ENCODE results near the gene ZNF655. TPM values are rescaled to one million over a fixed set of nuclear protein-coding genes. Genes with fewer than 3 reads are reported as not detected.

The ZNF655 gene
- total RNA-seq, 1 experiment from 2014 or later: 40.4 TPM

DNA sequence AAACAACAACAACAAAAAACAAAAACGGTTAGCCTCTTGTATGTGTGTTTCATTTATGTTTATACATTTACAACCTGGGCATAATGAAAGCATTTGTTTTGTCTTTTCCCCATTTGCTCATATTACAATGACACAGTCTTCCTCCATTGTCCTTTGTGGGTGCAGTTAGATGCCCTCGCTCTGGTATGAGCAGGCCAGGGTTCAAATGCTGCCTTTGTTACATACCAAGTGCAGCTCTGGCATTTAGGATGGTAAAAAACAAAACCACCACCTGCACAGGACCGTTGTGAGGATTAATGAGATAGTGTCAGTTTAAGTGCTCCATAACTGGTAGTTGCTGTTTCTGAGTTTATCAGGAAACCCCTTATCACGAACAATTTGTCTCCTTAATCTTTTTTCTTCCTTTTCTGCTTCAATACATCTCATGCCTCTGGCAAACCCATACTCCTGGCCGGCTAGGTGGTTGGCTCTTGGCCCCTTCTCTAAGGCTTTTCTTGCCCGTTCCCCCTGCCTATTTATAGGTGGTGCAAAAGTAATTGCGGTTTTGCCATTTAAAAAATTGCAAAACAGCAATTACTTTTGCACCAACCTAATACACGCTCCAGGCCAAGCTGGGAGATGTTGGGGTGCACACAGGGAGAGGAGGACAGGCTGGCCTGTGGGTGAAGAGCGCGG, 21.0 kb downstream of the ZNF655 start:
- H3K4me3 Mint-ChIP-seq: peak overlapping the region; percentile 92
- H3K4me1 Mint-ChIP-seq: peaks cover 29% of the 10 kb centered on the region
- ATAC-seq (no peak), DNase-seq (ENCODE audit: low spot score) (no peak)
- H3K27me3 Mint-ChIP-seq (ENCODE audit: low read depth): no peaks in the 10 kb centered on the region; the same call in 1 of the 2 replicates
- POLR2A ChIA-PET: interaction anchor here (0.7 to 1.1 kb wide), 2 partner anchors 65 to 79 kb away, joined by 3 to 4 read pairs; partner anchors contain the start of gene ZNF394
- peak overlapping the region; percentile 19; the same call in 1 of the 2 replicates for H3K27ac Mint-ChIP-seq
- 0 out of 2 replicates have a peak, but pooled peaks cover 3% of the 10 kb centered on the region for H3K9me3 Mint-ChIP-seq
- no peaks in the 10 kb centered on the region for H3K36me3 Mint-ChIP-seq
- TF ChIP-seq ZNF671 (CRISPR knock-in tag; IDR thresholded peaks at IDR 0.05): no peak
- TF ChIP-seq, protein P1, sequence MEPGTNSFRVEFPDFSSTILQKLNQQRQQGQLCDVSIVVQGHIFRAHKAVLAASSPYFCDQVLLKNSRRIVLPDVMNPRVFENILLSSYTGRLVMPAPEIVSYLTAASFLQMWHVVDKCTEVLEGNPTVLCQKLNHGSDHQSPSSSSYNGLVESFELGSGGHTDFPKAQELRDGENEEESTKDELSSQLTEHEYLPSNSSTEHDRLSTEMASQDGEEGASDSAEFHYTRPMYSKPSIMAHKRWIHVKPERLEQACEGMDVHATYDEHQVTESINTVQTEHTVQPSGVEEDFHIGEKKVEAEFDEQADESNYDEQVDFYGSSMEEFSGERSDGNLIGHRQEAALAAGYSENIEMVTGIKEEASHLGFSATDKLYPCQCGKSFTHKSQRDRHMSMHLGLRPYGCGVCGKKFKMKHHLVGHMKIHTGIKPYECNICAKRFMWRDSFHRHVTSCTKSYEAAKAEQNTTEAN (CRISPR knock-in tag; IDR thresholded peaks at IDR 0.05): no peak
- TF ChIP-seq, protein P2, sequence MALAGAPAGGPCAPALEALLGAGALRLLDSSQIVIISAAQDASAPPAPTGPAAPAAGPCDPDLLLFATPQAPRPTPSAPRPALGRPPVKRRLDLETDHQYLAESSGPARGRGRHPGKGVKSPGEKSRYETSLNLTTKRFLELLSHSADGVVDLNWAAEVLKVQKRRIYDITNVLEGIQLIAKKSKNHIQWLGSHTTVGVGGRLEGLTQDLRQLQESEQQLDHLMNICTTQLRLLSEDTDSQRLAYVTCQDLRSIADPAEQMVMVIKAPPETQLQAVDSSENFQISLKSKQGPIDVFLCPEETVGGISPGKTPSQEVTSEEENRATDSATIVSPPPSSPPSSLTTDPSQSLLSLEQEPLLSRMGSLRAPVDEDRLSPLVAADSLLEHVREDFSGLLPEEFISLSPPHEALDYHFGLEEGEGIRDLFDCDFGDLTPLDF (CRISPR knock-in tag; IDR thresholded peaks at IDR 0.05): no peak
- no peak for TF ChIP-seq ZNF263 (CRISPR knock-in tag; IDR thresholded peaks at IDR 0.05; ENCODE audit: low read depth)
- TF ChIP-seq ZNF317 (CRISPR knock-in tag; IDR thresholded peaks at IDR 0.05; ENCODE audit: borderline replicate concordance, low read depth): no peak
- no peak for TF ChIP-seq GABPB1 (CRISPR knock-in tag; IDR thresholded peaks at IDR 0.05)
- no peak for TF ChIP-seq SP1 (CRISPR knock-in tag; conservative IDR thresholded peaks at IDR 0.05)
- TF ChIP-seq, protein P3, sequence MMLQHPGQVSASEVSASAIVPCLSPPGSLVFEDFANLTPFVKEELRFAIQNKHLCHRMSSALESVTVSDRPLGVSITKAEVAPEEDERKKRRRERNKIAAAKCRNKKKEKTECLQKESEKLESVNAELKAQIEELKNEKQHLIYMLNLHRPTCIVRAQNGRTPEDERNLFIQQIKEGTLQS (CRISPR knock-in tag; conservative IDR thresholded peaks at IDR 0.05): no peak
- no peak for TF ChIP-seq FOXK1 (CRISPR knock-in tag; IDR thresholded peaks at IDR 0.05)
- TF ChIP-seq ESRRA (CRISPR knock-in tag; IDR thresholded peaks at IDR 0.05; ENCODE audit: borderline replicate concordance): no peak
- no peak for TF ChIP-seq KAT7 (CRISPR knock-in tag; IDR thresholded peaks at IDR 0.05; ENCODE audit: borderline replicate concordance)
- CTCF ChIA-PET: interaction anchor here (1.1 to 1.5 kb wide), 3 partner anchors 75 to 415 kb away, joined by 3 to 4 read pairs (median 3); partner anchors contain the start of gene ZKSCAN5

DNA sequence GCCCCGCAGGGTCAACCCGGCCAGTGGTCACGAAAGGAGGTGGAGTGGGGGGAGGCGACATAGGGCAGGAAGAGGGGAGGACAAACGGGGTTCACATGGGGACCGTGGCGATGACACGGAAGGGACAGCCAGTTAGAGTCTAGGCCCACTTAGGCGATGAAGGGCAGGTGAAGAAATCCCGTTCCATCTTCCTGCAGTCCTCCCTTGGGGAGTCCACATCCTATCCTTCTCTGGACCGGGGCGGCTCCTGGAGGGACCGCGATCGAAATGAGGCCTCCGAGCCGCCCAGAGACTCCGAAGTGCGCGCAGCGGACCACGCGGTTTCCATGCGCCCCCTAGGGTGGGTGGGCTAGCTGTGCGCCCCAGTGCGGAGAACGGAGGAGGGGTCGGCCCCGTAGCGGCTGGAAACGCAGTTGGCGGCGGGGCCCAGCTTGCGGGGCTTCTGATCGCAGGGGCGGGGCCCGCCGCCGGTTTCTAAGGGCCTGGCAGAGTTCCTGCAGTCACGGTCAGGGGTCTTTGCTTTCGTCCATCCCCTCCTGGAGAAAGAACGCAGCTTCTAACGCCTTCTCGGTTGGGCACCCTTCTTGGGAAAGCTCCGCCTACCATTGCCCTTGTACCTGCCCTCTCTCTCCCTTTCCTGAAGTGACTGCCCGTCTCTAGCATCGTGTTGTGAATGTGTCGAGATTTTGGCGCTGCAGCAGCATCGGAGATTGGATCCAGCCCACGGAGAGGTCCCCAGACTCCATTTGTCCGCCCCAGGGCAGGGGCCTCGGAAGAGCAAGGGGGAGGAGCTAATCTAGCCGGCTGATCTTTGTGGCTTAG, 21.7 kb downstream of the ZNF655 start:
- DNase-seq (ENCODE audit: low spot score) (peak; percentile 81), ATAC-seq (peak; percentile 81)
- H3K27ac Mint-ChIP-seq: peak overlapping the region; percentile 93
- CTCF ChIA-PET: interaction anchor here (0.6 to 1.8 kb wide), 10 partner anchors 19 to 414 kb away, joined by 3 to 16 read pairs (median 4); partner anchors contain the start of genes ZKSCAN5, ZNF394, ZNF655 and ZSCAN25
- peaks cover 24% of the 10 kb centered on the region for H3K4me1 Mint-ChIP-seq
- no peaks in the 10 kb centered on the region; the same call in 1 of the 2 replicates for H3K27me3 Mint-ChIP-seq (ENCODE audit: low read depth)
- H3K4me3 Mint-ChIP-seq: peak overlapping the region; percentile 92
- H3K9me3 Mint-ChIP-seq: 0 out of 2 replicates have a peak, but pooled peaks cover 3% of the 10 kb centered on the region
- H3K36me3 Mint-ChIP-seq: no peaks in the 10 kb centered on the region
- POLR2A ChIA-PET: interaction anchor here (0.7 to 1.1 kb wide), 2 partner anchors 66 to 80 kb away, joined by 3 to 4 read pairs; partner anchors contain the start of gene ZNF394
- TF ChIP-seq ZNF396 (CRISPR knock-in tag; IDR thresholded peaks at IDR 0.05; ENCODE audit: borderline replicate concordance): no peak
- TF ChIP-seq, protein P4, sequence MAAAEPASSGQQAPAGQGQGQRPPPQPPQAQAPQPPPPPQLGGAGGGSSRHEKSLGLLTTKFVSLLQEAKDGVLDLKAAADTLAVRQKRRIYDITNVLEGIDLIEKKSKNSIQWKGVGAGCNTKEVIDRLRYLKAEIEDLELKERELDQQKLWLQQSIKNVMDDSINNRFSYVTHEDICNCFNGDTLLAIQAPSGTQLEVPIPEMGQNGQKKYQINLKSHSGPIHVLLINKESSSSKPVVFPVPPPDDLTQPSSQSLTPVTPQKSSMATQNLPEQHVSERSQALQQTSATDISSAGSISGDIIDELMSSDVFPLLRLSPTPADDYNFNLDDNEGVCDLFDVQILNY (CRISPR knock-in tag; IDR thresholded peaks at IDR 0.05): no peak; the same call in 1 of the 2 replicates
- TF ChIP-seq, protein P5, sequence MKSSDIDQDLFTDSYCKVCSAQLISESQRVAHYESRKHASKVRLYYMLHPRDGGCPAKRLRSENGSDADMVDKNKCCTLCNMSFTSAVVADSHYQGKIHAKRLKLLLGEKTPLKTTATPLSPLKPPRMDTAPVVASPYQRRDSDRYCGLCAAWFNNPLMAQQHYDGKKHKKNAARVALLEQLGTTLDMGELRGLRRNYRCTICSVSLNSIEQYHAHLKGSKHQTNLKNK (CRISPR knock-in tag; IDR thresholded peaks at IDR 0.05): no peak
- TF ChIP-seq TP53 (CRISPR knock-in tag; IDR thresholded peaks at IDR 0.05): 0 out of 2 replicates have a peak, but pooled peaks have one; percentile 38
- TF ChIP-seq ZNF219 (CRISPR knock-in tag; IDR thresholded peaks at IDR 0.05; ENCODE audit: borderline replicate concordance): no peak; the same call in 1 of the 2 replicates
- TF ChIP-seq KAT7 (CRISPR knock-in tag; IDR thresholded peaks at IDR 0.05; ENCODE audit: borderline replicate concordance): no peak
- TF ChIP-seq, protein P6, sequence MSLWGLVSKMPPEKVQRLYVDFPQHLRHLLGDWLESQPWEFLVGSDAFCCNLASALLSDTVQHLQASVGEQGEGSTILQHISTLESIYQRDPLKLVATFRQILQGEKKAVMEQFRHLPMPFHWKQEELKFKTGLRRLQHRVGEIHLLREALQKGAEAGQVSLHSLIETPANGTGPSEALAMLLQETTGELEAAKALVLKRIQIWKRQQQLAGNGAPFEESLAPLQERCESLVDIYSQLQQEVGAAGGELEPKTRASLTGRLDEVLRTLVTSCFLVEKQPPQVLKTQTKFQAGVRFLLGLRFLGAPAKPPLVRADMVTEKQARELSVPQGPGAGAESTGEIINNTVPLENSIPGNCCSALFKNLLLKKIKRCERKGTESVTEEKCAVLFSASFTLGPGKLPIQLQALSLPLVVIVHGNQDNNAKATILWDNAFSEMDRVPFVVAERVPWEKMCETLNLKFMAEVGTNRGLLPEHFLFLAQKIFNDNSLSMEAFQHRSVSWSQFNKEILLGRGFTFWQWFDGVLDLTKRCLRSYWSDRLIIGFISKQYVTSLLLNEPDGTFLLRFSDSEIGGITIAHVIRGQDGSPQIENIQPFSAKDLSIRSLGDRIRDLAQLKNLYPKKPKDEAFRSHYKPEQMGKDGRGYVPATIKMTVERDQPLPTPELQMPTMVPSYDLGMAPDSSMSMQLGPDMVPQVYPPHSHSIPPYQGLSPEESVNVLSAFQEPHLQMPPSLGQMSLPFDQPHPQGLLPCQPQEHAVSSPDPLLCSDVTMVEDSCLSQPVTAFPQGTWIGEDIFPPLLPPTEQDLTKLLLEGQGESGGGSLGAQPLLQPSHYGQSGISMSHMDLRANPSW (CRISPR knock-in tag; conservative IDR thresholded peaks at IDR 0.05; ENCODE audit: low read depth): no peak
- TF ChIP-seq SOX15 (CRISPR knock-in tag; IDR thresholded peaks at IDR 0.05): no peak
- TF ChIP-seq, protein P7, sequence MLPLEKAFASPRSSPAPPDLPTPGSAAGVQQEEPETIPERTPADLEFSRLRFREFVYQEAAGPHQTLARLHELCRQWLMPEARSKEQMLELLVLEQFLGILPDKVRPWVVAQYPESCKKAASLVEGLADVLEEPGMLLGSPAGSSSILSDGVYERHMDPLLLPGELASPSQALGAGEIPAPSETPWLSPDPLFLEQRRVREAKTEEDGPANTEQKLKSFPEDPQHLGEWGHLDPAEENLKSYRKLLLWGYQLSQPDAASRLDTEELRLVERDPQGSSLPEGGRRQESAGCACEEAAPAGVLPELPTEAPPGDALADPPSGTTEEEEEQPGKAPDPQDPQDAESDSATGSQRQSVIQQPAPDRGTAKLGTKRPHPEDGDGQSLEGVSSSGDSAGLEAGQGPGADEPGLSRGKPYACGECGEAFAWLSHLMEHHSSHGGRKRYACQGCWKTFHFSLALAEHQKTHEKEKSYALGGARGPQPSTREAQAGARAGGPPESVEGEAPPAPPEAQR (CRISPR knock-in tag; IDR thresholded peaks at IDR 0.05): no peak
- no peak for TF ChIP-seq ATF1 (CRISPR knock-in tag; IDR thresholded peaks at IDR 0.05)
- TF ChIP-seq CREM (CRISPR knock-in tag; IDR thresholded peaks at IDR 0.05): no peak

Data from WTC11 (cell line).